Thymus (tissue), 11 donors: ENCODE results near the gene ARG2. TPM values are rescaled to one million over a fixed set of nuclear protein-coding genes. Genes with fewer than 3 reads are reported as not detected.

Experiments
- DNase-seq, 9 donors: peaks; one replicate each; pipeline ENCODE4 v3.0.0-alpha.2; 2013; ENCODE audit warnings: low spot score in 9 of 9, low read depth in 6 of 9, missing footprints in 1 of 9
- H3K27ac ChIP-seq, 2 donors: one replicate each; pipeline ENCODE4 v1.5.1; 2013; ENCODE audit warnings: control low read depth in 1 of 2, low read depth in 1 of 2, low read length in 1 of 2, mild to moderate bottlenecking in 1 of 2, moderate library complexity in 1 of 2
- H3K27me3 ChIP-seq, 2 donors: one replicate each; pipeline ENCODE4 v1.5.1; 2013; ENCODE audit warnings: low read length in 1 of 2; ENCODE audit not compliant: control insufficient read depth in 2 of 2, insufficient read depth in 1 of 2
- H3K36me3 ChIP-seq, 2 donors: one replicate each; pipeline ENCODE4 v1.5.1; 2013; ENCODE audit warnings: low read length in 1 of 2, mild to moderate bottlenecking in 1 of 2, moderate library complexity in 1 of 2; ENCODE audit not compliant: control insufficient read depth in 2 of 2, insufficient read depth in 2 of 2
- H3K4me1 ChIP-seq, 2 donors: one replicate each; pipeline ENCODE4 v1.5.1; 2013; ENCODE audit warnings: low read length in 2 of 2; ENCODE audit not compliant: control insufficient read depth in 2 of 2, insufficient read depth in 2 of 2
- H3K4me3 ChIP-seq, 2 donors: one replicate each; pipeline ENCODE4 v1.5.1; 2013; ENCODE audit warnings: low read length in 2 of 2, control low read depth in 1 of 2, mild to moderate bottlenecking in 1 of 2
- H3K9me3 ChIP-seq, 2 donors: one replicate each; pipeline ENCODE4 v1.5.1; 2013; ENCODE audit warnings: low read length in 1 of 2, mild to moderate bottlenecking in 1 of 2; ENCODE audit not compliant: control insufficient read depth in 2 of 2, insufficient read depth in 1 of 2
- WGBS: extraction: QIAGEN DNeasy Blood & Tissue Kit; methylation state at CpG from one replicate; pipeline ENCODE4 v1.1.7; 2013; 5-methylcytosine and 5-hydroxymethylcytosine counted together
- polyA plus RNA-seq: library from polyadenylated mRNA; stranded (reverse); fragments of 200-250 nt; gene quantifications from one replicate; pipeline ENCODE4 v1.2.3, GENCODE V29; 2013
- total RNA-seq: library from RNA; stranded (reverse); fragments of 120-200 nt; gene quantifications from one replicate; pipeline ENCODE4 v1.2.4, GENCODE V29; 2013
- donor health status: healthy.

ARG2 gene
- total and polyA plus RNA-seq, 2 donors = 2.4 to 27.8 TPM

DNA sequence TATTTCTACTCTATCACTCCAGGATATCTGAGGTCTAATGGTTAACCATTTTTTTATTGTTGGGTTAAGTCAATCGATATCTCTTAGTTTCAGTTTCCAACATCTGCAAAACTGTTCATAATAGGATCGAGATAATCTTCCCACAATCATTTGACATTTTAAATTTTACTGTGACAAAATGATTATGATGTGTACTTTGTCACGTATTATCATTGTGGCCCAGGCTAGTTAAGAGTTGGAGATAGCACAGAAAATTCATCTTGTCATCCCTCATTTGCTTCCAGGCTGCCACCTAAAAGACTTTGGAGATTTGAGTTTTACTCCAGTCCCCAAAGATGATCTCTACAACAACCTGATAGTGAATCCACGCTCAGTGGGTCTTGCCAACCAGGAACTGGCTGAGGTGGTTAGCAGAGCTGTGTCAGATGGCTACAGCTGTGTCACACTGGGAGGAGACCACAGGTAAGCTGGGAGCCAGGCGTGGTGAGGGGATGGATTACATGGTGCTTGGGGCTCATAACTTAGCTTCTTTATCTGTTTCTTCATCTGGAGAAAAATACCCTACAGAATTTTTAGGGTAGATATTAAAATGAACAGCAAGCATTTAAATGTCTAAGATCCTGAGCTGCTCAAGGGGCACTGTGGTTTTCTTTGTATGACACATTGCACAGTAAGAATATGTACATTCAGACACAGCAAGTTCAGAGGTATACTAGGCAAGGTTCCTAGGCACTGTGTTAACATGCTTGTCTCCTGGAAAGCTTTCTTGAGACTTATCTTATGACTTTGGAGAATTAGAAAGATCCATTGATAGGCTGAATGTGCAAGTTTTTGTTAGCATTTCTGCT is 22.4 kb downstream of the ARG2 start:
- 93% methylated on average over 5 of the region's 5 CpGs for WGBS
- no peaks in the 10 kb centered on the region for H3K9me3 ChIP-seq
- H3K27me3 ChIP-seq = no peaks in the 10 kb centered on the region
- H3K27ac ChIP-seq = no peak overlapping the region
- H3K36me3 ChIP-seq = peaks cover 2 to 8% of the 10 kb centered on the region in 2 donors
- no peak overlapping the region for H3K4me3 ChIP-seq
- no peaks in the 10 kb centered on the region for H3K4me1 ChIP-seq
- no peak for DNase-seq

DNA sequence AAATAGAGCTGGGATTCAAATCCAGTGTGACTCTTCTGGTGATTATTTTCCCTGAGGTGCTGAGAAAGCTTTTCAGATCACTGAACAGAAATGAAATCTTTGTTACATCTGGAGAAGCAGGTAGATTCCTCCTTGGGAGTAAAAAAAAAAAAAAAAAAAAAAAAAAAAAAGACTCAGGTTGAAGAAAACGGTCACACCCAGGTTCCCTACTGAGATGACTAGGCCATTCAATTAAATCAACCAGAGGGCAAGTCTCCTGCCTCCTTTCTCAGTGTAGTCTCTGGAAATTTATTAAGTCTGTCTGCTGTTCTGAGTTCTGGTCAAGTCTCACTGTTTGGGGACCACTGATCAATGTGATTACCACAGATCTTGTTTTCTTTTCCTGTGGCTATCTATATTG is 24.0 kb downstream of the ARG2 start:
- no peak for DNase-seq
- Histone ChIP-seq H3K4me1 (no peaks in the 10 kb centered on the region), H3K27ac (no peak overlapping the region), H3K9me3 (no peaks in the 10 kb centered on the region), H3K4me3 (no peak overlapping the region), H3K36me3 (peaks cover 5 to 11% of the 10 kb centered on the region in 2 donors), H3K27me3 (no peaks in the 10 kb centered on the region)
- WGBS = 93% methylated on average over 1 of the region's 1 CpG

- Histone ChIP-seq H3K27ac (no peak overlapping the region), H3K4me1 (no peaks in the 10 kb centered on the region), H3K27me3 (no peaks in the 10 kb centered on the region), H3K9me3 (no peaks in the 10 kb centered on the region), H3K4me3 (no peak overlapping the region), H3K36me3 (peaks cover 11 to 15% of the 10 kb centered on the region in 2 donors)
- no peak for DNase-seq
- 92% methylated on average over 2 of the region's 2 CpGs for WGBS
Measured at GRCh38 chr14:67644428-67644827, 24.7 kb downstream of the ARG2 start.

DNA sequence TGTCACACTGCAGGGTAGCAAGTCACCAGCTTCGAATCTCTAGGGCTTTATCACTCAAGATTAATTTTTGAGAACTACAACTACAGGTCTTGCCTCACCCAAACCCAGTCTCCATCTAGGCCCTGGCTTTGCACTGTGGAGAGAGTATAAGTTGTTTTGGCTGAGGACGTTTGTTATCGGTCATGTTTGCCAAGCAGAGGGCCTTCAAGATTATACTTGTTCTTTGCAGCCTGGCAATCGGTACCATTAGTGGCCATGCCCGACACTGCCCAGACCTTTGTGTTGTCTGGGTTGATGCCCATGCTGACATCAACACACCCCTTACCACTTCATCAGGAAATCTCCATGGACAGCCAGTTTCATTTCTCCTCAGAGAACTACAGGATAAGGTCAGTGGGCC is 25.7 kb downstream of the ARG2 start:
- H3K27ac ChIP-seq = no peak overlapping the region
- H3K27me3 ChIP-seq = no peaks in the 10 kb centered on the region
- H3K36me3 ChIP-seq = peaks cover 21 to 25% of the 10 kb centered on the region in 2 donors
- no peak overlapping the region for H3K4me3 ChIP-seq
- 99% methylated on average over 5 of the region's 5 CpGs for WGBS
- no peaks in the 10 kb centered on the region for H3K4me1 ChIP-seq
- no peak for DNase-seq
- H3K9me3 ChIP-seq = no peaks in the 10 kb centered on the region

GRCh38 chr14:67646131-67646530 is 26.4 kb downstream of the ARG2 start:
- Histone ChIP-seq H3K27me3 (no peaks in the 10 kb centered on the region), H3K36me3 (peaks cover 28 to 32% of the 10 kb centered on the region in 2 donors), H3K9me3 (no peaks in the 10 kb centered on the region), H3K4me1 (no peaks in the 10 kb centered on the region), H3K4me3 (no peak overlapping the region), H3K27ac (no peak overlapping the region)
- DNase-seq = no peak
- WGBS = 96% methylated on average over 3 of the region's 3 CpGs

- WGBS = 96% methylated on average over 1 of the region's 1 CpG
- DNase-seq = no peak
- H3K36me3 ChIP-seq = peaks cover 58 to 62% of the 10 kb centered on the region in 2 donors
- H3K27me3 ChIP-seq = no peaks in the 10 kb centered on the region
- H3K4me3 ChIP-seq = no peak overlapping the region
- no peaks in the 10 kb centered on the region for H3K9me3 ChIP-seq
- no peaks in the 10 kb centered on the region for H3K4me1 ChIP-seq
- no peak overlapping the region for H3K27ac ChIP-seq
Measured at GRCh38 chr14:67650151-67650550, 30.4 kb downstream of the ARG2 start.

DNA sequence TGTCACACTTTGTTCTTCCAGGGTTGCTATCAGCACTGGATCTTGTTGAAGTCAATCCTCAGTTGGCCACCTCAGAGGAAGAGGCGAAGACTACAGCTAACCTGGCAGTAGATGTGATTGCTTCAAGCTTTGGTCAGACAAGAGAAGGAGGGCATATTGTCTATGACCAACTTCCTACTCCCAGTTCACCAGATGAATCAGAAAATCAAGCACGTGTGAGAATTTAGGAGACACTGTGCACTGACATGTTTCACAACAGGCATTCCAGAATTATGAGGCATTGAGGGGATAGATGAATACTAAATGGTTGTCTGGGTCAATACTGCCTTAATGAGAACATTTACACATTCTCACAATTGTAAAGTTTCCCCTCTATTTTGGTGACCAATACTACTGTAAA is 31.0 kb downstream of the ARG2 start:
- Histone ChIP-seq H3K4me1 (no peaks in the 10 kb centered on the region), H3K36me3 (peaks cover 54 to 67% of the 10 kb centered on the region in 2 donors), H3K9me3 (no peaks in the 10 kb centered on the region), H3K27ac (no peak overlapping the region), H3K4me3 (no peak overlapping the region), H3K27me3 (no peaks in the 10 kb centered on the region)
- no peak for DNase-seq
- 96% methylated on average over 2 of the region's 2 CpGs for WGBS

DNA sequence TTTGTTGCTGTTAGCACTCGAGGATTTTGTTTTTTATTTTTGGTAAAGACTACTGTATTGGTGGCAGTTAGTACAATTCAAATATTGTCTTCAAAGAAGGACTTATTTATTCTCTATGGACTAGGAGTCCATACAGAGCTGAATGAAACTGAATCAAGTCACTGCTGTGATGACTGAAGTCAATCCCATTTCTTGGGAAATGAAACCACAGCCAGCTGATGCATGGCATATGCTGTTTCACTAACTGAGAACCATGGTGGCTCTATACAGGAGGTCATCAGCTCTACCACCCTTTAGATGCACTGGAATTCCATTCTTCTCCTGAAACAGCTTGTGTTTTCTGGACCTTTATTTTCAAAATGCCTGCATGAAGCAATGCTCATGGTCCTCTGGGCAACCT is 32.5 kb downstream of the ARG2 start:
- 100% methylated on average over 1 of the region's 1 CpG for WGBS
- no peak overlapping the region for H3K27ac ChIP-seq
- no peaks in the 10 kb centered on the region for H3K9me3 ChIP-seq
- no peak for DNase-seq
- peaks cover 57 to 78% of the 10 kb centered on the region in 2 donors for H3K36me3 ChIP-seq
- no peaks in the 10 kb centered on the region for H3K4me1 ChIP-seq
- H3K4me3 ChIP-seq = no peak overlapping the region
- H3K27me3 ChIP-seq = no peaks in the 10 kb centered on the region

- H3K9me3 ChIP-seq = no peaks in the 10 kb centered on the region
- no peak overlapping the region for H3K4me3 ChIP-seq
- H3K27ac ChIP-seq = no peak overlapping the region
- no peaks in the 10 kb centered on the region for H3K4me1 ChIP-seq
- no peaks in the 10 kb centered on the region for H3K27me3 ChIP-seq
- no peak for DNase-seq
- H3K36me3 ChIP-seq = peaks cover 60 to 85% of the 10 kb centered on the region in 2 donors
- WGBS = 98% methylated on average over 6 of the region's 6 CpGs
Measured at GRCh38 chr14:67653651-67654280, 34.0 kb downstream of the ARG2 start.
